Duodenal mucosa (tissue), 2 donors: ENCODE data around the gene ERC1.

ENCODE experiments used
- H3K27ac ChIP-seq: one replicate; pipeline ENCODE4 v1.7.0; 2013; ENCODE audit warnings: low read depth, low read length
- H3K27me3 ChIP-seq, 2 donors: one replicate each; pipeline ENCODE4 v1.7.0; 2013; ENCODE audit warnings: low read length in 2 of 2, control low read depth in 1 of 2; ENCODE audit not compliant: insufficient read depth in 2 of 2, control insufficient read depth in 1 of 2
- H3K36me3 ChIP-seq, 2 donors: one replicate each; pipeline ENCODE4 v1.7.0; 2013; ENCODE audit warnings: low read length in 2 of 2, control low read depth in 1 of 2; ENCODE audit not compliant: insufficient read depth in 2 of 2, control insufficient read depth in 1 of 2
- H3K4me1 ChIP-seq, 2 donors: one replicate each; pipeline ENCODE4 v1.7.0; 2013; ENCODE audit warnings: low read length in 2 of 2, control low read depth in 1 of 2; ENCODE audit not compliant: insufficient read depth in 2 of 2, control insufficient read depth in 1 of 2
- H3K4me3 ChIP-seq, 2 donors: one replicate each; pipeline ENCODE4 v1.7.0; 2013; ENCODE audit warnings: low read length in 2 of 2, low read depth in 1 of 2
- H3K9ac ChIP-seq, 2 donors: one replicate each; pipeline ENCODE4 v1.7.0; 2013; ENCODE audit warnings: low read length in 2 of 2, low read depth in 1 of 2
- H3K9me3 ChIP-seq, 2 donors: one replicate each; pipeline ENCODE4 v1.7.0; 2013; ENCODE audit warnings: low read length in 2 of 2, control low read depth in 1 of 2; ENCODE audit not compliant: control insufficient read depth in 1 of 2

The ERC1 gene

GRCh38 chr12:1065629-1066028 lies 74.6 kb downstream of the ERC1 start:
- Histone ChIP-seq H3K4me3 (no peak overlapping the region), H3K27ac (no peak overlapping the region), H3K9me3 (peaks cover 10 to 15% of the 10 kb centered on the region in 2 donors), H3K4me1 (no peaks in the 10 kb centered on the region), H3K9ac (no peak overlapping the region), H3K36me3 (peaks cover 0 to 5% of the 10 kb centered on the region in 2 donors), H3K27me3 (no peaks in the 10 kb centered on the region)

- Histone ChIP-seq H3K27ac (no peak overlapping the region), H3K27me3 (no peaks in the 10 kb centered on the region), H3K36me3 (no peaks in the 10 kb centered on the region), H3K4me3 (no peak overlapping the region), H3K4me1 (no peaks in the 10 kb centered on the region), H3K9ac (no peak overlapping the region), H3K9me3 (no peaks in the 10 kb centered on the region)
Observed at GRCh38 chr12:1069846-1070245, 78.8 kb downstream of the ERC1 start.

DNA sequence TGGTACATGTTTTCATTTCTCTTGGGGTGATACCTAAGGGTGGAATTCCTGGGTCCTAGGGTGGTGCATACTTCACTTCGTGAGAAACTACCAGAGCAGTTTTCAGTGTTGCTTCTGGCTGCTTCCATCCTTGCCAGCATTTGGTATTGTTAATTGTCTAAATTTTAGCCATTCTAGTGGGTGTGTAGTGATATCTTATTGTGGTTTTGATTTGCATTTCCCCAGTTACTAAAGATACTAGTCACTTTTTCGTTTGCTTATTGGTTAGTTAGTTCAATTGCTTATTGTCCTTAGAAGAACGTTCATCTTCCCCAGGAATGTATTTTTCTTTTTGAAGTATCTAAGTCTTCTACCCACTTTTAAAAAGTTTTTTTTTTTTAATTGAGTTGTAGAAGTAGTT lies 80.2 kb downstream of the ERC1 start:
- Histone ChIP-seq H3K27me3 (no peaks in the 10 kb centered on the region), H3K27ac (no peak overlapping the region), H3K9ac (no peak overlapping the region), H3K9me3 (no peaks in the 10 kb centered on the region), H3K36me3 (no peaks in the 10 kb centered on the region), H3K4me3 (no peak overlapping the region), H3K4me1 (no peaks in the 10 kb centered on the region)

DNA sequence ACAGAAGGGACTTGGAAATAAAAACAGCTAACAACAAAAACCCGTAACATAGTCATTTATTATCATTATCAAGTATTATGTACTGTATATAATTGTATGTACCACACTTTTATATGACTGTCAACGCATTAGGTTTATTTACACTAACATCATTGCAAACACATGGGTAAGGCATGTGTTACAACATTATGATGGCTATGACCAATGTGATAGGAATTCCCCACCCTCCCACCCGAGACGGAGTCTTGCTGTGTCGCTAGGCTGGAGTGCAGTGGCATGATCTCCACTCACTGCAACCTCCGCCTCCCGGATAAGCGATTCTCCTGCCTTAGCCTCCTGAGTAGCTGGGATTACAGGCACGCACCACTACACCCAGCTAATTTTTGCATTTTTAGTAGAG lies 82.6 kb downstream of the ERC1 start:
- H3K36me3 ChIP-seq = no peaks in the 10 kb centered on the region
- no peaks in the 10 kb centered on the region for H3K9me3 ChIP-seq
- H3K4me1 ChIP-seq = no peaks in the 10 kb centered on the region
- no peaks in the 10 kb centered on the region for H3K27me3 ChIP-seq
- H3K9ac ChIP-seq = no peak overlapping the region
- H3K4me3 ChIP-seq = no peak overlapping the region
- no peak overlapping the region for H3K27ac ChIP-seq

- Histone ChIP-seq H3K36me3 (no peaks in the 10 kb centered on the region), H3K4me1 (no peaks in the 10 kb centered on the region), H3K4me3 (no peak overlapping the region), H3K27ac (no peak overlapping the region), H3K27me3 (no peaks in the 10 kb centered on the region), H3K9ac (no peak overlapping the region), H3K9me3 (no peaks in the 10 kb centered on the region)
Observed at GRCh38 chr12:1077036-1077803, 86.2 kb downstream of the ERC1 start.

GRCh38 chr12:1078002-1078401 lies 87.0 kb downstream of the ERC1 start:
- H3K4me3 ChIP-seq = no peak overlapping the region
- no peaks in the 10 kb centered on the region for H3K27me3 ChIP-seq
- H3K9me3 ChIP-seq = no peaks in the 10 kb centered on the region
- H3K27ac ChIP-seq = no peak overlapping the region
- no peaks in the 10 kb centered on the region for H3K36me3 ChIP-seq
- H3K4me1 ChIP-seq = no peaks in the 10 kb centered on the region
- no peak overlapping the region for H3K9ac ChIP-seq

DNA sequence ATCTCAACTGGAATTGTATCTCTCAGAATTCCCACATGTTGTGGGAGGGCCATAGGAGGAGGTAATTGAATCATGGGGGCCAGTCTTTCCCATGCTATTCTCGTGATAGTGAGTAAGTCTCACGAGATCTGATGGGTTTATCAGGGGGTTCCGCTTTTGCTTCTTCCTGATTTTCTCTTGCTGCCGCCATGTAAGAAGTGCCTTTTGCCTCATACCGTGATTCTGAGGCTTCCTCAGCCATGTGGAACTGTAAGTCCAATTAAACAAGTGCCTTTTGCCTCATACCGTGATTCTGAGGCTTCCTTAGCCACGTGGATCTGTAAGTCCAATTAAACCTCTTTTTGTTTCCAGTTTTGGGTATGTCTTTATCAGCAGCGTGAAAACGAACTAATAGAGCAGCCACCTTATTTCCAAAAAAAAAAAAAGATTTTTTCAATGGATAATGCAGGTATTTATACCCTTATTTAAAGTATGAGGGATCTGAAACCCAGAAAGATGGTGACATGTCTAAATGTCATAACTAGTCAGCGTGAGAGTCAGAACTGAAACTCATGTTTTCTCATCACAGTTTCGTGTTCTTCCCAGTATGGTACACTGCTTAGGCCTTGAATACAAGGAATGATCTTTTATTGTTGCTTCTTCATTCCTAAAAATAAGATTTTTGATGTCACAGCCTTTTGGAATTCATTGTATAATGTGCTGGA lies 89.6 kb downstream of the ERC1 start:
- Histone ChIP-seq H3K36me3 (no peaks in the 10 kb centered on the region), H3K4me3 (no peak overlapping the region), H3K27ac (no peak overlapping the region), H3K9ac (no peak overlapping the region), H3K9me3 (no peaks in the 10 kb centered on the region), H3K4me1 (no peaks in the 10 kb centered on the region), H3K27me3 (no peaks in the 10 kb centered on the region)

DNA sequence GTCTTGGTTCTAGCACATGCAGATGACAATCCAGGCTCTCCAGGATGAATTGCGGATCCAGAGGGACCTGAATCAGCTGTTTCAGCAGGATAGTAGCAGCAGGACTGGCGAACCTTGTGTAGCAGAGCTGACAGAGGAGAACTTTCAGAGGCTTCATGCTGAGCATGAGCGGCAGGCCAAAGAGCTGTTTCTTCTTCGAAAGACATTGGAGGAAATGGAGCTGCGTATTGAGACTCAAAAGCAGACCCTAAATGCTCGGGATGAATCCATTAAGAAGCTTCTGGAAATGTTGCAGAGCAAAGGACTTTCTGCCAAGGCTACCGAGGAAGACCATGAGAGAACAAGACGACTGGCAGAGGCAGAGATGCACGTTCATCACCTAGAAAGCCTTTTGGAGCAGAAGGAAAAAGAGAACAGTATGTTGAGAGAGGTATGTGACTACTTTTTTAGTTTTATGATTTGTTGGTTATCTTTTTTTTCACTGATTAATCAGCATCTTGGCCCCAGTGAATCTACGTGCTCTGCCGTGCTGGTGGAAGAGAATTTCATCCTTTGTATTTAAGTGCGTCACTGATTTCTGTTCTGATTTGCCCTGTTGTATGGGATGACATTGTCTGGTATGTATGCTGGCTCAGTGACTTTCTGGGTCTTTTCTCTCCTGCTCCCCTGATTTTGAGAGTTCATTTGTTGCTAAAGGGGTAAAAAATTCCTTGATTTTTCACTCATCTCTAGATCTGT lies 92.3 kb downstream of the ERC1 start:
- Histone ChIP-seq H3K4me1 (no peaks in the 10 kb centered on the region), H3K27me3 (no peaks in the 10 kb centered on the region), H3K9ac (no peak overlapping the region), H3K9me3 (no peaks in the 10 kb centered on the region), H3K4me3 (no peak overlapping the region), H3K27ac (no peak overlapping the region), H3K36me3 (no peaks in the 10 kb centered on the region)

- Histone ChIP-seq H3K9ac (no peak overlapping the region), H3K9me3 (no peaks in the 10 kb centered on the region), H3K36me3 (no peaks in the 10 kb centered on the region), H3K27me3 (no peaks in the 10 kb centered on the region), H3K4me1 (no peaks in the 10 kb centered on the region), H3K27ac (no peak overlapping the region), H3K4me3 (no peak overlapping the region)
Observed at GRCh38 chr12:1083889-1084262, 92.9 kb downstream of the ERC1 start.

- H3K4me3 ChIP-seq = no peak overlapping the region
- H3K9me3 ChIP-seq = no peaks in the 10 kb centered on the region
- H3K36me3 ChIP-seq = no peaks in the 10 kb centered on the region
- no peak overlapping the region for H3K9ac ChIP-seq
- H3K4me1 ChIP-seq = no peaks in the 10 kb centered on the region
- no peak overlapping the region for H3K27ac ChIP-seq
- no peaks in the 10 kb centered on the region for H3K27me3 ChIP-seq
Observed at GRCh38 chr12:1091350-1091749, 100.3 kb downstream of the ERC1 start.
